Testis (tissue), 3 donors: ENCODE data around the gene PTPN7. TPM values are rescaled to one million over a fixed set of nuclear protein-coding genes. Genes with fewer than 3 reads are reported as not detected.

ENCODE experiments used
- DNase-seq: peaks from one replicate; pipeline ENCODE4 v3.0.0-alpha.2; 2019
- H3K27ac ChIP-seq, 2 donors: fragments of 200-600 bp; sonication (generic); one replicate each; pipeline ENCODE4 v1.5.1; 2019
- H3K27me3 ChIP-seq: fragments of 200-600 bp; sonication (generic); one replicate; pipeline ENCODE4 v1.5.1; 2019
- H3K36me3 ChIP-seq: fragments of 200-600 bp; sonication (generic); one replicate; pipeline ENCODE4 v1.5.1; 2017; ENCODE audit warnings: low read depth; ENCODE audit errors: missing control alignments
- H3K4me1 ChIP-seq: fragments of 200-600 bp; sonication (generic); one replicate; pipeline ENCODE4 v1.5.1; 2019
- H3K4me3 ChIP-seq, 2 donors: fragments of 200-600 bp; sonication (generic); one replicate each; pipeline ENCODE4 v1.5.1; 2017 to 2019
- H3K9me3 ChIP-seq: fragments of 200-600 bp; sonication (generic); one replicate; pipeline ENCODE4 v1.5.1; 2017
- POLR2A ChIP-seq: fragments of 450-650 bp; IDR thresholded peaks from one replicate; pipeline ENCODE4 v1.6.1; 2017; ENCODE audit warnings: antibody characterized with exemption, mild to moderate bottlenecking, moderate library complexity
- WGBS, 2 donors: methylation state at CpG; one replicate each; pipeline ENCODE4 v1.1.5; 2018; 5-methylcytosine and 5-hydroxymethylcytosine counted together
- intact Hi-C: fragments of 100-400 bp; cut with DNase I; formaldehyde crosslinking; loops from one replicate; pipeline ENCODE4 v1.15.1; 2023; ENCODE audit warnings: low total_unique reads
- polyA plus RNA-seq: library from polyadenylated mRNA; stranded (reverse); fragments of 350-450 nt; fragmentation: Illumina TruSeq; extraction: RNeasy Lipid Tissue Mini Kit (QIAGEN cat#74804); gene quantifications from one replicate; pipeline ENCODE4 v1.2.3, GENCODE V29; 2014; ENCODE audit warnings: low read depth, low replicate concordance; ENCODE audit not compliant: insufficient read depth
- total RNA-seq, 2 donors: library from RNA; depleted of rRNA; stranded (reverse); fragments of >200 nt; gene quantifications; one replicate each; pipeline ENCODE4 v1.2.3, GENCODE V29; 2016
- TF ChIP-seq, protein P1 (sequence below), 3 experiments: fragments of 450-650 bp in 2 of 3; fragments of 200-600 bp in 1 of 3; sonication (generic) in 1 of 3; IDR thresholded peaks; one replicate each; pipeline ENCODE4 v1.5.1; 2016 to 2019; ENCODE audit warnings: antibody characterized with exemption in 3 of 3, mild to moderate bottlenecking in 2 of 3, moderate library complexity in 1 of 3

The PTPN7 gene
- total and polyA plus RNA-seq, 3 donors from 2014 or later, result 43.0 to 119 (median 84.1) TPM

DNA sequence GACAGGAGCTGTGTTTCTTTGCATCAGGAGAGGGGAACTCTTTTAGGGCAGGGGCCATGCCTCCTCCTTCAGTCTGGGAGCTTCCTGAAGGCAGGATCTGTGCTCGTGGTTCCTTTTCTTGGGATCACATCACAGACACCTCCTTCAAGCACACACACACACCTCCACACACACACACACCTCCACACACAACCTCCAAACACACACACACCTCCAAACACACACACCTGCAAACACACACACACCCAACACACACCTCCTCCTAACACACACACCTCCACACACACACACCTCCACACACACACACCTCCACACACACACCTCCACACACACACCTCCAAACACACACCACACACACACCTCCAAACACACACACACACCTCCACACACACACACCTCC, 43.7 kb upstream of the PTPN7 start:
- no peak overlapping the region for H3K4me3 ChIP-seq
- no peaks in the 10 kb centered on the region for H3K9me3 ChIP-seq
- no peaks in the 10 kb centered on the region for H3K4me1 ChIP-seq
- DNase-seq, result no peak
- intact Hi-C loops, result no loop called here
- 50 to 53% methylated on average over 1 of the region's 1 CpG for WGBS, 2 donors
- H3K27me3 ChIP-seq, result no peaks in the 10 kb centered on the region
- H3K36me3 ChIP-seq, result no peaks in the 10 kb centered on the region
- TF ChIP-seq, protein P1, sequence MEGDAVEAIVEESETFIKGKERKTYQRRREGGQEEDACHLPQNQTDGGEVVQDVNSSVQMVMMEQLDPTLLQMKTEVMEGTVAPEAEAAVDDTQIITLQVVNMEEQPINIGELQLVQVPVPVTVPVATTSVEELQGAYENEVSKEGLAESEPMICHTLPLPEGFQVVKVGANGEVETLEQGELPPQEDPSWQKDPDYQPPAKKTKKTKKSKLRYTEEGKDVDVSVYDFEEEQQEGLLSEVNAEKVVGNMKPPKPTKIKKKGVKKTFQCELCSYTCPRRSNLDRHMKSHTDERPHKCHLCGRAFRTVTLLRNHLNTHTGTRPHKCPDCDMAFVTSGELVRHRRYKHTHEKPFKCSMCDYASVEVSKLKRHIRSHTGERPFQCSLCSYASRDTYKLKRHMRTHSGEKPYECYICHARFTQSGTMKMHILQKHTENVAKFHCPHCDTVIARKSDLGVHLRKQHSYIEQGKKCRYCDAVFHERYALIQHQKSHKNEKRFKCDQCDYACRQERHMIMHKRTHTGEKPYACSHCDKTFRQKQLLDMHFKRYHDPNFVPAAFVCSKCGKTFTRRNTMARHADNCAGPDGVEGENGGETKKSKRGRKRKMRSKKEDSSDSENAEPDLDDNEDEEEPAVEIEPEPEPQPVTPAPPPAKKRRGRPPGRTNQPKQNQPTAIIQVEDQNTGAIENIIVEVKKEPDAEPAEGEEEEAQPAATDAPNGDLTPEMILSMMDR (IDR thresholded peaks at IDR 0.05), result no peak
- TF ChIP-seq POLR2A, result no peak
- no peak overlapping the region for H3K27ac ChIP-seq

DNA sequence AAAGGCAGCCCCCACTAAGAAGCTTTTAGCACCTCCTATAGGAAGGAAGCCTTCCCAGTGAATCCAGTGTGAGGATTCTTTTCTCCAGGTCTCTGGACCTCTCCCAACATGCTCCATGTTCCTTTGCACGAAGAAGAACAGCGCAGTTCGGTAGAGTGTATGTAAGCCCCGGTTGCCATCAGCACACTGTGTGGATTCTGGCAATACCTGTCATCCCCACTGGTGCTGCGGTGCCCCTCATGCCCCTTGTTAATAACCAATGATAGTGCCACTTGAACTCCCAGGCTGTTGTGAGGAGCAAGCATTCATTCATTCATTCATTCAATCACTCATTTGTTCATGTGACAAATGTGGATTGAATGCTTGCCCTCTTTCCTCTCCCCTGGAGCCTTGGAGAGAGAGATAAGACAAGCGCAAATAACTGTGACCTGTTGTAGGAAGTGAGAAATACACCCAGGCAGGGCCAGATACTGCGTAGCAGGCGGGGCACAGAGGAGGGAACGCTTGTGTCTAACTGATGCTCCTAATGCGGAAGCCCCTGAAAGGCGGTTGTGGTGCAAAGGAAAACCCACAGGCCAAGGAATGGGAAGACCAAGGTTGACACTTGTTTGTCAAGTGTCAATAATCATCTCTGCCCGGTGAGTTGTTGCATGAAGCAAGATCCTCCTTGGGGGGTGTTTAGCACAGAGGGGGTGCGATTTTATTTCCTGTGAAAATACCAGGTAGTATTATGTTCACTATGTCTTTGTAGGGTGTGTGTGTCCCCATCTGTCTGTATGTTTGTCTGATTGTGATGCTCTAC, 43.0 kb upstream of the PTPN7 start:
- TF ChIP-seq POLR2A, result no peak
- TF ChIP-seq, protein P1 (IDR thresholded peaks at IDR 0.05), result no peak
- no peak overlapping the region for H3K27ac ChIP-seq
- no peaks in the 10 kb centered on the region for H3K4me1 ChIP-seq
- no peak for DNase-seq
- no peaks in the 10 kb centered on the region for H3K9me3 ChIP-seq
- H3K4me3 ChIP-seq, result no peak overlapping the region
- H3K36me3 ChIP-seq, result no peaks in the 10 kb centered on the region
- H3K27me3 ChIP-seq, result no peaks in the 10 kb centered on the region
- 77 to 78% methylated on average over 11 to 13 of the region's 13 CpGs for WGBS, 2 donors
- intact Hi-C loops, result no loop called here

DNA sequence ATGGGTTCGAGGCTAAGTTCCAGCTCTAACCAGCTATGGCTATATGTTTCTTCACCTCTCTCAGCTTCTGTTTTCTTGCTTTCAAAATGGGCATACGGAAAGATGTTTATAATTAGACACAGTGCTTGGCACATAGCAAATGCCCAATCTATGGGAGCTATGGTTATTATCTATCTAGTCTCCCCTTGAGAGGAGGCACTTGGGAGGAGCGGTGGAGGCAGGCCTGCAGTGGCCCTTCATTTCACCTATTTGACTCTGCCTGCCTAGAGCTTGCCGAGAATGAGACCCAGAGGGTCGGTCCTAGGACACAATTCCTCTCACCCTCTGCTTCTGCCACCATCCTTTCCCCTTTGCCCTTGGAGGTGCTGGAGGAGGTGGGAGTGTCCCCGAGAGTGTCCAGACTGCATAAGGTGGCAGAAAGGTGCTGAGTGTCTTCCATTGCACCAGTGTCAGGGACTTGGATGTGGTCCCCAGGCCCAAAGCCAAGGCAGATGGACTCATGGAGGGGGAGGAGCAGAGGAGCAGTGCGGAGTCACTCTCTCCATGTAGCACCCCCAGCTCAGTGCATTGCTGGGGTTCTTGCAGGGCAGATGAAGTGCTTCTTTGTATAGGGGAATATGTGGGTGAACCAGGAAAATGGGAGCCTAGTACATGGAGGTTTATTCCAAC, 42.2 kb upstream of the PTPN7 start:
- Histone ChIP-seq H3K9me3 (no peaks in the 10 kb centered on the region), H3K36me3 (no peaks in the 10 kb centered on the region), H3K27me3 (no peaks in the 10 kb centered on the region), H3K4me3 (no peak overlapping the region), H3K4me1 (no peaks in the 10 kb centered on the region), H3K27ac (no peak overlapping the region)
- no peak for DNase-seq
- intact Hi-C loops, result no loop called here
- WGBS, 2 donors, result 83 to 95% methylated on average over 6 to 7 of the region's 7 CpGs
- TF ChIP-seq, protein P1 (IDR thresholded peaks at IDR 0.05), result no peak
- no peak for TF ChIP-seq POLR2A

DNA sequence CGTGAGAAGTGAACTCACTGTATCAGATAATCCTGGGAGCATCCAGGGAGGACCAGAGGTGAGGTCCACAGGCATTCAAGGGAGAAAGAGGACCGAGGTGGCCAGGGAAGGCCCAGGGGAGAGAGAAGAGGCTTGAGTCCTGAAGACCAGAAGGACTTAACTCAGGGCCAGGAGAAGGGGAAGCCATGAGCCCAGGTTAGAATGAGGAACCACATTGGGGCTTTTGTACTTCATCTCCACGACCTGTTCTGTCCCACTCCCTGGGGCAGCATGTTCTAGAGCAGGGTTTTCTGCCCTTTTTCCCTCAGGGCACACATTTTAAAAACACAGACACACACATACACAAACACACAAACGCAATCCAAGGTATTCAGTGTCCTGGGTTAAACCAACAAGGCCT, 41.6 kb upstream of the PTPN7 start:
- Histone ChIP-seq H3K36me3 (no peaks in the 10 kb centered on the region), H3K4me3 (no peak overlapping the region), H3K27ac (no peak overlapping the region), H3K27me3 (no peaks in the 10 kb centered on the region), H3K4me1 (no peaks in the 10 kb centered on the region), H3K9me3 (no peaks in the 10 kb centered on the region)
- 63 to 74% methylated on average over 4 of the region's 4 CpGs for WGBS, 2 donors
- DNase-seq, result no peak
- intact Hi-C loops, result no loop called here
- TF ChIP-seq POLR2A, result no peak
- TF ChIP-seq, protein P1 (IDR thresholded peaks at IDR 0.05), result no peak
